Activated CD4-positive, alpha-beta T cell treated with anti-CD3 and anti-CD28 coated beads, Interleukin-2, amount 10 ng/mL, durations not matched to agents 24 days and 14 days (primary cell): ENCODE results near the gene PALS2. TPM values are rescaled to one million over a fixed set of nuclear protein-coding genes. Genes with fewer than 3 reads are reported as not detected.

Experiments
- DNase-seq: peaks from one replicate; pipeline ENCODE4 v3.0.0; 2022
- H3K27ac Mint-ChIP-seq: one replicate; pipeline ENCODE4 v1.8.0; 2022; ENCODE audit warnings: mild to moderate bottlenecking, mixed read lengths
- H3K27me3 Mint-ChIP-seq: one replicate; pipeline ENCODE4 v1.8.0; 2022; ENCODE audit warnings: mixed read lengths
- H3K36me3 Mint-ChIP-seq: one replicate; pipeline ENCODE4 v1.8.0; 2022; ENCODE audit warnings: low read depth, mild to moderate bottlenecking, mixed read lengths
- H3K4me1 Mint-ChIP-seq: one replicate; pipeline ENCODE4 v1.8.0; 2021; ENCODE audit warnings: mixed read lengths
- H3K4me3 Mint-ChIP-seq: one replicate; pipeline ENCODE4 v1.8.0; 2022; ENCODE audit warnings: mild to moderate bottlenecking, moderate library complexity, mixed read lengths
- H3K9me3 Mint-ChIP-seq: one replicate; pipeline ENCODE4 v1.8.0; 2021; ENCODE audit warnings: mixed read lengths
- intact Hi-C: fragments of 100-400 bp; cut with micrococcal nuclease; formaldehyde crosslinking; loops from one replicate; pipeline ENCODE4 v1.15.1; 2023
- total RNA-seq: library from RNA; stranded (reverse); gene quantifications from 2 replicates; pipeline ENCODE4 v1.2.3, GENCODE V29; 2022

Gene PALS2
- total RNA-seq, 1 donor from 2014 or later, result 38.5 TPM

DNA sequence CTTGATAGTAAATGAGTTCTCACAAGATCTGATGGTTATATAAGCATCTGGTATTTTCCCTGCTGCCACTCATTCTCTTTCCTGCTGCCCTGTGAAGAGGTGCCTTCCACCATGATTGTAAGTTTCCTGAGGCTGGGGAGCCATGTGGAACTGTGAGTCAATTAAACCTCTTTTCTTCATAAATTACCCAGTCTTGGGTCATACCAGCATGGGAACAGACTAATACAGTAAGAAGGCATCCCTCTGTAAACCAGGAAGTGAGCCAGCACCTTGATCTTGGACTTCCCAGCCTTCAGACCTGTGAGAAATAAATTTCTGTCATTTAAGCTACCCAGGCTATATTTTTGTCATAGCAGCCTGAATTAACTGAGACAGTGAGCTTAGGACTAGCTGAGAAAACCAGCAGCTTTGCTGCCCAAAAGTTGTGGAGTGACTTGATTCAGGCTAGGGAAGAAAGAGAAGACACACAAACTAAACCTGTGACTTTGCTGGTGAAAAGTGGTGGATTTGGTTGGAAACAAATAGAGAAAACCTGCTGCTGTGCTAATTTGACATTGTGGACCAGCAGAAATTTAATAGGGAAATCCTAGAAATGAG, 29.7 kb downstream of the PALS2 start:
- Mint-ChIP-seq H3K4me1 (peaks cover 6% of the 10 kb centered on the region), H3K27me3 (no peaks in the 10 kb centered on the region), H3K27ac (no peak overlapping the region), H3K4me3 (no peak overlapping the region), H3K9me3 (peaks cover 7% of the 10 kb centered on the region), H3K36me3 (peaks cover 17% of the 10 kb centered on the region)
- DNase-seq, result no peak
- intact Hi-C loops, result no loop called here

DNA sequence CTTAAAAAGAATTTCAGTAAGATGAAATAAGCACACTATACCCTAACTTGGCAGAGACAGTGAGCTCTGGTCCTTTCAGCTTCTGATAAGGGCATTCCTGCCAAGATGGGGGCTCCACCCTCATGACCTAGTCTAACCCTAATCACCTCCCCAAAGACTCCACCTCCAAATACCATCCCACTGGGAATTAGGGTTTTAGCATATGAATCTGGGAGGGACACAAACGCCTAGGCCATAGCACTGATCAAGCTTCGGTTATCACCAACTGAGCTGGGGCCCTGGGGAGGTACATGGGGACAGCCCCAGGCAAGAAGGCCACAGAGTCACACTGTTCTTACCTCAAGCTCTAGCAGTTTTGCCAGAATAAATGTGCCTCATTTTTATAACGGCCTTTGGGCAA, 31.4 kb downstream of the PALS2 start:
- peaks cover 7% of the 10 kb centered on the region for H3K9me3 Mint-ChIP-seq
- H3K27ac Mint-ChIP-seq, result no peak overlapping the region
- H3K4me1 Mint-ChIP-seq, result peaks cover 16% of the 10 kb centered on the region
- no peak for DNase-seq
- H3K36me3 Mint-ChIP-seq, result peaks cover 17% of the 10 kb centered on the region
- no peaks in the 10 kb centered on the region for H3K27me3 Mint-ChIP-seq
- no peak overlapping the region for H3K4me3 Mint-ChIP-seq
- intact Hi-C loops, result no loop called here

DNA sequence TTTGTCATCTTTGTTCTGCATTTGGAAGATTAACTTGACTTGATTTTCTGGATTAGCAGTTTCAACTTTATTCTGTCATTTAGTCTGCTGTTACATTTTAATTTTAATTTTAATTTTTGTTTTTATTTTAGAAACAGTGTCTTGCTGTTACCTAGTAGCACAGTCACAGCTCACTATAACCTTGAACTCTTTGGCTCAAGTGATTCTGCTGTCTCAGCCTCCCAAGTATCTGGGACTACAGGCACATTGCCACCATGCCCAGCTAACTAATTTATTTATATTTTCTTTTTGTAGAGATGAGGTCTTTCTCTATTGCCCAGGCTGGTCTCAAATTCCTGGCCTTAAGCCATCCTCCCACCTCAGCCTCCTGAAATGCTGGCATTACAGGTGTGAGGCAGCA, 35.3 kb downstream of the PALS2 start:
- Mint-ChIP-seq H3K27me3 (no peaks in the 10 kb centered on the region), H3K36me3 (no peaks in the 10 kb centered on the region), H3K4me3 (no peak overlapping the region), H3K4me1 (peaks cover 14% of the 10 kb centered on the region), H3K27ac (no peak overlapping the region), H3K9me3 (peaks cover 2% of the 10 kb centered on the region)
- no peak for DNase-seq
- intact Hi-C loops, result no loop called here

DNA sequence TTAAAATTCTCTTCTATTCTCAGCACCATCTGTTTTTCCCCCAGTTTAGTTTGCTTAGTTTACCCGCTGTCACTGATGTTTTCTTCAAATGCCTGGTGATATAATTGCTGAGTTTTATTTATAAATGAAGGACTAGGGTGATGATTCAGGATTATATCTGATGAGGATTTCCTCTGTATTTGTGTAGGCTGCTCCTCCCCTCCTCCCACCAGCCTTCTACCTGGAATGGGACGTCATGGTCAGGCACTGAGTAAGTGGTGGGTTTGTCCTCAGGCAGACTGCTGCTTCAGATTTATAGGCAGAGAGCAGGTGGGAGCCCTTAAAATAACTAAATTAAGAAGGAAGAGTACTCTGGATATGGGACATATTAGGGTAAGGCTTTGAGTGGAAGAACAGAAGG, 35.8 kb downstream of the PALS2 start:
- Mint-ChIP-seq H3K4me1 (peaks cover 14% of the 10 kb centered on the region), H3K4me3 (no peak overlapping the region), H3K36me3 (no peaks in the 10 kb centered on the region), H3K27me3 (no peaks in the 10 kb centered on the region), H3K9me3 (peaks cover 5% of the 10 kb centered on the region), H3K27ac (no peak overlapping the region)
- intact Hi-C loops, result no loop called here
- no peak for DNase-seq

DNA sequence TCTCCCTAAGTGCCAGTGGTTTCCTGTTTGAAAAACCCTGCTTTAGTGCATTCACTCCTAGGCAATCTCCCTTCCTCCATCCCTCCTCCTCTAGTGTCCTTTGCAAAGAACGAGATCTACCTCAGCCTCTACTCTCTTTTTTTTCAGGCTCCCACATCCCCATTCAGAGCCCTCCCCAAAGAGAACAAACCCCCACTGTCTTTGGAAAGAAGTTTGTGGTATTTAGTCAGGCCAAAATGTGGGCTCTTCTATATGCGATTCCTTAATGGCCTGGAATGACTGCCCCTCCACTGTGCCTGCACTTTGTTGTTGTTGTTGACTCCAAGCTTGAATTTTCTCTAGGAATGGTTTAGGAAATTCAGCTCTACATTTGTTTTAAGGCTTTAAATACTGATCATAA, 36.3 kb downstream of the PALS2 start:
- peaks cover 5% of the 10 kb centered on the region for H3K9me3 Mint-ChIP-seq
- intact Hi-C loops, result no loop called here
- no peak for DNase-seq
- H3K36me3 Mint-ChIP-seq, result no peaks in the 10 kb centered on the region
- no peak overlapping the region for H3K27ac Mint-ChIP-seq
- H3K4me3 Mint-ChIP-seq, result no peak overlapping the region
- H3K4me1 Mint-ChIP-seq, result peaks cover 14% of the 10 kb centered on the region
- H3K27me3 Mint-ChIP-seq, result no peaks in the 10 kb centered on the region

DNA sequence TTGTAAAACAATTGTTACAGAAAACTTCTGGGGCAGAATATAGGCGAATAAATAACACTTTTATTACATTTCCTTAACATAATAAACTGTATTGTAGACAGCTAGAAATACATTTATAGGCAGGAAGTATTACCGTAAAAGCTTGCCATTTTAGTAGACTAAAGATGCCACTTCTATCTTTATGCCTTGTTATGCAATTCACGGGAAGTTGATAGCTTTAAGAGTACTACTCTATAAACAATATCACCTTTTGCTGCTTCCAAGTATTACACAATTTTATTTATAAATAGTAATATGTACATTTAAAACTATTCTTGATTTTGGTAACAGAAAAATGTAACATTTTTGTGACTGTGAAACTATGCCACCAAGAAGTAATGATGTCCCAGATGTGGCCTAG, 37.9 kb downstream of the PALS2 start:
- Mint-ChIP-seq H3K36me3 (peaks cover 9% of the 10 kb centered on the region), H3K4me1 (peaks cover 14% of the 10 kb centered on the region)
- intact Hi-C loops, result no loop called here

DNA sequence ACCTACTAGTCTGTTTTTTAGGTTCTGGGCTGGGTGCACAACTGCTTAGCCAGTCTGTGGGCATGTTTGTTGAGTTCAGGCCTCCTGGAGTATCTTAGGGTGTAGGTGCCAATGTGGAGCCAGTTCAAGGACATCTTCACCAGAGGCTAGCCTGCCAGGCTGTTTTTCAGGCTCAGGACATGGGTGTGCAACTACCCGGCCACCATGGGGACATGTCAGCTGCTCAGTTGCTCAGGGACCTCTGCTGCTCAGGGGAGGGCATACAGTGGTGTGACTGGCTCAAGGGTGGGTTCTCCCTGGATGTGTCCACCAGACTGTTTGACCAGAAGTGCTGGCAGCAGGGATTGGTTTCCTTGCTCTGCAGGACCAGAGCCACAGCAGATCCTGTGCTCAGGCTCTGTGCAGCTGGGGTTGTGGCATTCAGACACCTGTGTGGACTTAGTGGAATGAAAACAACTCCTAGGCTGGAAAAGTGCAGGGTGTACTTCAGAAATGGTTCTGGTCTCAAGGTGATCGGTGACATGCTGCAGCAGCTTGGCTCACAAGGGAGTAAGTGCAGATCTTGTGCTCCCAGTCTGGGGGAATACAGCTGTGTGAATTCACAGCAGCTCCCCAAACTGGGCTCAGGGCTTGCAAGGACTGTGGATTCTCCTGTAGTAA, 44.8 kb downstream of the PALS2 start:
- H3K9me3 Mint-ChIP-seq, result peaks cover 19% of the 10 kb centered on the region
- no peak overlapping the region for H3K4me3 Mint-ChIP-seq
- peaks cover 10% of the 10 kb centered on the region for H3K36me3 Mint-ChIP-seq
- no peak overlapping the region for H3K27ac Mint-ChIP-seq
- no peak for DNase-seq
- H3K27me3 Mint-ChIP-seq, result no peaks in the 10 kb centered on the region
- H3K4me1 Mint-ChIP-seq, result peaks cover 3% of the 10 kb centered on the region
- intact Hi-C loops, result no loop called here

More for the DNA sequence above, 37.9 kb downstream of the PALS2 start:
- Mint-ChIP-seq H3K4me3 (no peak overlapping the region), H3K27me3 (no peaks in the 10 kb centered on the region), H3K9me3 (peaks cover 14% of the 10 kb centered on the region), H3K27ac (no peak overlapping the region)
- no peak for DNase-seq

DNA sequence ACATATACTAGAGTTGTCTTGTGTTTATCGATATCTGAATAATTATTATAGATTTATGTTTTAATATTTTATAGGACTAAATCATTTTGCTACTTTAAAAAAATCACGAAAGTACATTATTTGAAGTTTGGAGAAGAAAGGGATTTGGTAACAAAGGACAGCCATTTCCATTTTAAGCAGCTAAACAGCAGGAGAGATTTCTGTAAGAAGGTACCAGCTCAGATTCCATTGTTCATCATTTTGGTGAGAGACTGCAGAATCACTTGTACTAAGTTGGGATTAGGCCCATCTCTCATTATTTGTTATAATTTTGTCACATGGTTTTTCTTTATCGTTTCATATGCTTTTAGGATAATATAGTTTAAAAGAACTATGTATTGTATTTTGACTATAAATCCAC, 46.7 kb downstream of the PALS2 start:
- no peak overlapping the region for H3K27ac Mint-ChIP-seq
- peaks cover 14% of the 10 kb centered on the region for H3K36me3 Mint-ChIP-seq
- no peak for DNase-seq
- no peaks in the 10 kb centered on the region for H3K27me3 Mint-ChIP-seq
- H3K4me1 Mint-ChIP-seq, result peaks cover 3% of the 10 kb centered on the region
- intact Hi-C loops, result no loop called here
- H3K9me3 Mint-ChIP-seq, result peaks cover 11% of the 10 kb centered on the region
- H3K4me3 Mint-ChIP-seq, result no peak overlapping the region

DNA sequence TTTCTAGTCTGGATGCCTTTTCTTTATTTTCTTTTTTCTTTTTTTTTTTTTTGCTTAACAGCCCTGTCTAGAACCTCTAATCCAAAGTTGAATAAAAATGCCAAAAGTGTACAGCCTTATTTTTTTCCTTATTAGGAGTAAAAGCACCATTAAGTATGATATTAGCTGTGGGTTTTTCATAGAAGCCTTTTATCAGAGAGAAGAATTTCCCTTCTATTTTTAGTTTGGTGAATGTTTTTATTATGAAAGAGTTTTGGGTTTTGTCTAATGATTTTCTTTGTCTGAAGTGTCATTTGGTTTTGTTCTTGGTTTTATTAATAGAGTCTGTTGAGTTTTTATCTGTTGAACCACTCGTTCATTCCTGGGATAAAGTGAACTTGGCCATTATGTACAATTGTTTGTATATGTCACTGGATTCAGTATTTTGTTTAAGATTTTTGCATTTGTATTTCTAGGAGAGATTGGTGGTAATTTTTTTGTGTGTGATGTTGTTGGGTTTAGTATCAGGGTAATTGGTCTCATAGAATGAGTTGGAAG, 49.5 kb downstream of the PALS2 start:
- intact Hi-C loops, result no loop called here
- no peak for DNase-seq
- Mint-ChIP-seq H3K4me1 (no peaks in the 10 kb centered on the region), H3K27me3 (no peaks in the 10 kb centered on the region), H3K4me3 (no peak overlapping the region), H3K27ac (no peak overlapping the region), H3K36me3 (peaks cover 17% of the 10 kb centered on the region), H3K9me3 (peaks cover 6% of the 10 kb centered on the region)

Other genes with a start within 250 kb of the PALS2 start
- gene GSDME, start 184.0 kb downstream of the PALS2 start, total RNA-seq, result 9.6 and 10.4 TPM in 2 replicates